ENCODE results near the gene LATS2.

LATS2 gene

DNA sequence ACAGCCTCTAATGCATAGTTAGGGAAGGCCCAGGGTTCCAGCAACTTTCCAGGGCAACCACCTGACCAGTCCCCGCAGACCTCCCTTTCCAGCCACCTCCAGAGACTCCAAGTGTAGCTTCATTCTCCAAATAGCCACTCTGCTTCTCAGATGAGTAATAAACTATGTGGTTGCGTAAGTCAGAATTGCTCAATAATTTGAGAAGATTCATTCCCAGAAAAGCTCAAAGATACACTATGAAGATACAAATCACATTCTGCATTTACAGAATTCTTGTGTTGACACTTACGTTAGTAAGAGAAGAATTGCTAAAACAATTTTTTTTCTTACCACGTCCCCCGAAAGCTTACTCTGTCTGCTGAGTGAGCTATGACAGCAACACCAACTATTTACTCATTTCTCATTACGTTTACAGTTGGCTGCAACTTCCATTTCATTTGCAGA, 8.2 kb upstream of the LATS2 start:
- Histone ChIP-seq H3K36me3 (replicated peaks; ENCODE audit: low read depth, low read length) (no peaks in the 10 kb centered on the region), H3K9ac (ENCODE audit: low read length) (no peak overlapping the region), H2AFZ (ENCODE audit: low read depth, low read length) (no peak overlapping the region), H3K27me3 (ENCODE audit: low read depth, low read length) (no peaks in the 10 kb centered on the region), H3K4me1 (ENCODE audit: low read length) (no peaks in the 10 kb centered on the region), H3K27ac (ENCODE audit: low read length) (no peak overlapping the region), H3K4me2 (ENCODE audit: low read length) (no peak overlapping the region), H3K4me3 (ENCODE audit: low read length) (no peak overlapping the region), H3K79me2 (ENCODE audit: low read length) (no peaks in the 10 kb centered on the region), H4K20me1 (ENCODE audit: insufficient read depth, low read length) (no peaks in the 10 kb centered on the region), H3K9me3 (ENCODE audit: insufficient read depth, low read length) (no peaks in the 10 kb centered on the region)
- TF ChIP-seq EZH2phosphoT487 (IDR thresholded peaks at IDR 0.05; ENCODE audit: low read depth) = no peak

DNA sequence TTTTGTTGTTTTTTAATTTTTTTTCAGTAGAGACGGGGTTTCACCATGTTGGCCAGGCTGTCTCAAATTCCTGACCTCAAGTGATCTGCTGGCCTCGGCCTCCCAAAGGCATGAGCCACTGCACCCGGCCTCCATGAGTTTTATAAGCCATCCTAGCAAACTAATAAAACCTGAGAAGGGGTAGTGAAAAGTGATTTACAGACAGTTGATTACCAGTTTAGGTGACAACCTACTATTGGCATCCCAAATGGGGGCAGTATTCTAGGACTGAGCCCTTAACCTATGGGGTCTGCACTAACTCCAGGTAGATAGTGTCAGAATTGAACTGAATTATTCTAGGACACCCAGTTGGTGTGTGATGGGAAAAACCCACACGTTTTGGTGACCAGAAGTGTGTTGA, 6.5 kb upstream of the LATS2 start:
- no peak overlapping the region for H3K4me2 ChIP-seq (ENCODE audit: low read length)
- no peak overlapping the region for H3K9ac ChIP-seq (ENCODE audit: low read length)
- H3K9me3 ChIP-seq (ENCODE audit: insufficient read depth, low read length) = no peaks in the 10 kb centered on the region
- no peaks in the 10 kb centered on the region for H3K36me3 ChIP-seq (replicated peaks; ENCODE audit: low read depth, low read length)
- no peak overlapping the region for H3K27ac ChIP-seq (ENCODE audit: low read length)
- H4K20me1 ChIP-seq (ENCODE audit: insufficient read depth, low read length) = no peaks in the 10 kb centered on the region
- H2AFZ ChIP-seq (ENCODE audit: low read depth, low read length) = no peak overlapping the region
- H3K4me1 ChIP-seq (ENCODE audit: low read length) = no peaks in the 10 kb centered on the region
- no peaks in the 10 kb centered on the region for H3K79me2 ChIP-seq (ENCODE audit: low read length)
- no peak overlapping the region for H3K4me3 ChIP-seq (ENCODE audit: low read length)
- no peak for TF ChIP-seq EZH2phosphoT487 (IDR thresholded peaks at IDR 0.05; ENCODE audit: low read depth)
- TF ChIP-seq, protein P1, sequence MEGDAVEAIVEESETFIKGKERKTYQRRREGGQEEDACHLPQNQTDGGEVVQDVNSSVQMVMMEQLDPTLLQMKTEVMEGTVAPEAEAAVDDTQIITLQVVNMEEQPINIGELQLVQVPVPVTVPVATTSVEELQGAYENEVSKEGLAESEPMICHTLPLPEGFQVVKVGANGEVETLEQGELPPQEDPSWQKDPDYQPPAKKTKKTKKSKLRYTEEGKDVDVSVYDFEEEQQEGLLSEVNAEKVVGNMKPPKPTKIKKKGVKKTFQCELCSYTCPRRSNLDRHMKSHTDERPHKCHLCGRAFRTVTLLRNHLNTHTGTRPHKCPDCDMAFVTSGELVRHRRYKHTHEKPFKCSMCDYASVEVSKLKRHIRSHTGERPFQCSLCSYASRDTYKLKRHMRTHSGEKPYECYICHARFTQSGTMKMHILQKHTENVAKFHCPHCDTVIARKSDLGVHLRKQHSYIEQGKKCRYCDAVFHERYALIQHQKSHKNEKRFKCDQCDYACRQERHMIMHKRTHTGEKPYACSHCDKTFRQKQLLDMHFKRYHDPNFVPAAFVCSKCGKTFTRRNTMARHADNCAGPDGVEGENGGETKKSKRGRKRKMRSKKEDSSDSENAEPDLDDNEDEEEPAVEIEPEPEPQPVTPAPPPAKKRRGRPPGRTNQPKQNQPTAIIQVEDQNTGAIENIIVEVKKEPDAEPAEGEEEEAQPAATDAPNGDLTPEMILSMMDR (IDR thresholded peaks at IDR 0.05; ENCODE audit: low read depth, low read length) = no peak
- H3K27me3 ChIP-seq (ENCODE audit: low read depth, low read length) = no peaks in the 10 kb centered on the region

DNA sequence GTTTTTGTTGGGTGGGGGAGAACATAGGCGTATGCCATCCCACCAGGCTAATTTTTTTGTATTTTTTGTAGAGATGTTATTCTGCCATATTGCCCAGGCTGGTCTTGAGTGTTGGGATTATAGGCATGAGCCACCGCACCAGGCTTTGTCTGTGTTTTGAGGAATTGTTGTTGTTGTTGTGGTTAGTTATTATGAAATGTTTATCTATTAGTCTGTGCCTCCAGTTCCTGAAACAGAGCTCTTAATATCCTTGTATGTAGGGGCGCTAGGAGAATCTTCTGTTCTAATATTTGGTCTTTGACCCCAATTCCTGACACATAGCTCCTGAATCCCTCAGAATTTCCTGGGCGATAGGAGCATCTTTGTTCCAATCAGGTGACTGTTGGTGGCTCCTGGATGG, 5.6 kb upstream of the LATS2 start:
- H3K4me2 ChIP-seq (ENCODE audit: low read length) = no peak overlapping the region
- no peaks in the 10 kb centered on the region for H3K36me3 ChIP-seq (replicated peaks; ENCODE audit: low read depth, low read length)
- no peak overlapping the region for H3K9ac ChIP-seq (ENCODE audit: low read length)
- H3K9me3 ChIP-seq (ENCODE audit: insufficient read depth, low read length) = no peaks in the 10 kb centered on the region
- no peaks in the 10 kb centered on the region for H3K79me2 ChIP-seq (ENCODE audit: low read length)
- no peaks in the 10 kb centered on the region for H3K27me3 ChIP-seq (ENCODE audit: low read depth, low read length)
- no peak overlapping the region for H2AFZ ChIP-seq (ENCODE audit: low read depth, low read length)
- H4K20me1 ChIP-seq (ENCODE audit: insufficient read depth, low read length) = no peaks in the 10 kb centered on the region
- H3K4me1 ChIP-seq (ENCODE audit: low read length) = 0 out of 2 replicates have a peak, but pooled peaks cover 4% of the 10 kb centered on the region
- no peak for TF ChIP-seq EZH2phosphoT487 (IDR thresholded peaks at IDR 0.05; ENCODE audit: low read depth)
- TF ChIP-seq, protein P1 (IDR thresholded peaks at IDR 0.05; ENCODE audit: low read depth, low read length) = no peak
- no peak overlapping the region for H3K4me3 ChIP-seq (ENCODE audit: low read length)
- H3K27ac ChIP-seq (ENCODE audit: low read length) = no peak overlapping the region

DNA sequence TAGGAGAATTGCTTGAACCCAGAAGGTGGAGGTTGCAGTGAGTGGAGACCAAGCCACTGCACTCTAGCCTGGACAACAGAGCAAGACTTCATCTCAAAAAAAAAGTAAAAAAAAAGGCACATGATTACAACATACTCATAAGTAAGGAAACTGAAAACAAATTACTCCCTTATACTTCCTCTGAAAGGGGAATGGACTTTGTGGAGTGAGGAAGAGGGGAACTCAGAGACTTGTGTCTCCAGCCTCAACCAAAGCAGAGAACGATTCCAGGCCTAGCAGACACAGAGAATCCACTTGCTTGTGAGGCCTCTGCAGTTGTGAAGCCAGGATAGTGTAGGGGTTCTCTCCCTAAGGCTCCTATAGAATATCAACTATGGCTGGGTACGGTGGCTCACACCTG, 4.3 kb upstream of the LATS2 start:
- Histone ChIP-seq H4K20me1 (ENCODE audit: insufficient read depth, low read length) (no peaks in the 10 kb centered on the region), H2AFZ (ENCODE audit: low read depth, low read length) (no peak overlapping the region), H3K27ac (ENCODE audit: low read length) (no peak overlapping the region), H3K36me3 (replicated peaks; ENCODE audit: low read depth, low read length) (no peaks in the 10 kb centered on the region), H3K9ac (ENCODE audit: low read length) (no peak overlapping the region), H3K9me3 (ENCODE audit: insufficient read depth, low read length) (no peaks in the 10 kb centered on the region), H3K4me3 (ENCODE audit: low read length) (no peak overlapping the region), H3K4me2 (ENCODE audit: low read length) (no peak overlapping the region), H3K79me2 (ENCODE audit: low read length) (no peaks in the 10 kb centered on the region), H3K4me1 (ENCODE audit: low read length) (0 out of 2 replicates have a peak, but pooled peaks cover 4% of the 10 kb centered on the region), H3K27me3 (ENCODE audit: low read depth, low read length) (no peaks in the 10 kb centered on the region)
- TF ChIP-seq EZH2phosphoT487 (IDR thresholded peaks at IDR 0.05; ENCODE audit: low read depth) = no peak
- TF ChIP-seq, protein P1 (IDR thresholded peaks at IDR 0.05; ENCODE audit: low read depth, low read length) = no peak

DNA sequence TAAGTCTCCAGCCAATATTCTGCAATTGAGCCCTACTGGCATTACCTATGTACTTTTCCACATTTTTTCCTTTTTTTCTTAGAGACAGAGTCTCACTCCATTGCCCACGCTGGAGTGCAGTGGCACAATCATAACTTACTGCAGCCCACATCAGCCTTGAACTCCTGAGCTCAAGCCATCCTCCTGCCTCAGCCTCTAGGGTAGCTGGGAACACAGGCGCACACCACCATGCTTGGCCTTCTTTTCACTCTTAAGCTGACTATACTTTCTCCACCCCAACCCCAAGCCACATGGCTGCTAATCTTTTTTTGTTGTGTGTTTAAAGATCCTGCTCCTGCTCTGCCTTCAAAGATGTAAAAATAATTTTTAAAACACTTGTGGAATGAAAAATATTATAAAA, 1.6 kb upstream of the LATS2 start:
- H3K9ac ChIP-seq (ENCODE audit: low read length) = no peak overlapping the region
- H2AFZ ChIP-seq (ENCODE audit: low read depth, low read length) = no peak overlapping the region
- no peak overlapping the region for H3K4me2 ChIP-seq (ENCODE audit: low read length)
- no peaks in the 10 kb centered on the region for H4K20me1 ChIP-seq (ENCODE audit: insufficient read depth, low read length)
- 0 out of 2 replicates have a peak, but pooled peaks cover 4% of the 10 kb centered on the region for H3K4me1 ChIP-seq (ENCODE audit: low read length)
- H3K79me2 ChIP-seq (ENCODE audit: low read length) = no peaks in the 10 kb centered on the region
- TF ChIP-seq, protein P1 (IDR thresholded peaks at IDR 0.05; ENCODE audit: low read depth, low read length) = no peak
- no peak for TF ChIP-seq EZH2phosphoT487 (IDR thresholded peaks at IDR 0.05; ENCODE audit: low read depth)
- H3K27ac ChIP-seq (ENCODE audit: low read length) = no peak overlapping the region
- no peak overlapping the region for H3K4me3 ChIP-seq (ENCODE audit: low read length)
- H3K36me3 ChIP-seq (replicated peaks; ENCODE audit: low read depth, low read length) = no peaks in the 10 kb centered on the region
- H3K9me3 ChIP-seq (ENCODE audit: insufficient read depth, low read length) = no peaks in the 10 kb centered on the region
- H3K27me3 ChIP-seq (ENCODE audit: low read depth, low read length) = no peaks in the 10 kb centered on the region
